ENCODE data around the gene GRIK3. TPM values are rescaled to one million over a fixed set of nuclear protein-coding genes. Genes with fewer than 3 reads are reported as not detected.
"Not testable (repeated sequence)": the region's sequence is repeated elsewhere in the genome, so short reads cannot be mapped to it uniquely, and the experiment has no call there.

GRIK3 gene
- total RNA-seq, 5 donors from 2014 or later (not counting 1 experiment from before 2014, with no cell fraction given): 0.03 TPM; not detected in 4

- no peaks in the 10 kb centered on the region for H3K4me1 Mint-ChIP-seq
Measured at GRCh38 chr1:36908096-36908495, 126.2 kb downstream of the GRIK3 start.

GRCh38 chr1:36906555-36906954 is 127.8 kb downstream of the GRIK3 start:
- H3K4me3 Mint-ChIP-seq: no peak overlapping the region
- H3K36me3 Mint-ChIP-seq: no peaks in the 10 kb centered on the region
- Histone ChIP-seq H3K4me3 (ENCODE audit: control insufficient read depth in 1 of 2, extremely low read depth in 1 of 2, low read length in 1 of 2) (no peak overlapping the region), H3K36me3 (ENCODE audit: control insufficient read depth in 2 of 2, extremely low read depth in 1 of 2, insufficient read depth in 1 of 2, low read length in 1 of 2) (no peaks in the 10 kb centered on the region), H3K4me1 (ENCODE audit: control insufficient read depth in 1 of 2, extremely low read depth in 1 of 2, insufficient read depth in 2 of 2, low read length in 2 of 2) (no peaks in the 10 kb centered on the region), H3K9me3 (no peaks in the 10 kb centered on the region), H3K27me3 (replicated peaks in 1 of 2; ENCODE audit: control insufficient read depth in 2 of 2, extremely low read depth in 1 of 2, insufficient read depth in 2 of 2, low read length in 1 of 2) (peaks cover 0 to 14% of the 10 kb centered on the region in 2 experiments), H3K27ac (ENCODE audit: low read length) (no peak overlapping the region)
- 60% methylated on average over 1 of the region's 3 CpGs for WGBS (ENCODE audit: insufficient coverage)
- no peak for ATAC-seq (replicated peaks in 1 of 4)
- CTCF ChIA-PET: no interaction called here
- POLR2A ChIA-PET: no interaction called here
- peaks cover 12 to 15% of the 10 kb centered on the region in 2 donors for H3K27me3 Mint-ChIP-seq
- H3K27ac Mint-ChIP-seq: no peak overlapping the region
- no peak for DNase-seq
- H3K9me3 Mint-ChIP-seq: peaks cover 0 to 2% (median 0%) of the 10 kb centered on the region in 3 donors
- H3K4me1 Mint-ChIP-seq: no peaks in the 10 kb centered on the region

More at GRCh38 chr1:36908096-36908495, 126.2 kb downstream of the GRIK3 start:
- Mint-ChIP-seq H3K27ac (no peak overlapping the region), H3K4me3 (no peak overlapping the region), H3K27me3 (peaks cover 19 to 21% of the 10 kb centered on the region in 2 donors), H3K9me3 (no peaks in the 10 kb centered on the region), H3K36me3 (no peaks in the 10 kb centered on the region)
- Histone ChIP-seq H3K4me1 (ENCODE audit: control insufficient read depth in 1 of 2, extremely low read depth in 1 of 2, insufficient read depth in 2 of 2, low read length in 2 of 2) (no peaks in the 10 kb centered on the region), H3K27me3 (replicated peaks in 1 of 2; ENCODE audit: control insufficient read depth in 2 of 2, extremely low read depth in 1 of 2, insufficient read depth in 2 of 2, low read length in 1 of 2) (peaks cover 0 to 29% of the 10 kb centered on the region in 2 experiments), H3K36me3 (ENCODE audit: control insufficient read depth in 2 of 2, extremely low read depth in 1 of 2, insufficient read depth in 1 of 2, low read length in 1 of 2) (no peaks in the 10 kb centered on the region), H3K4me3 (ENCODE audit: control insufficient read depth in 1 of 2, extremely low read depth in 1 of 2, low read length in 1 of 2) (no peak overlapping the region), H3K27ac (ENCODE audit: low read length) (no peak overlapping the region), H3K9me3 (no peaks in the 10 kb centered on the region)
- 80% methylated on average over 1 of the region's 3 CpGs for WGBS (ENCODE audit: insufficient coverage)
- ChIA-PET POLR2A (no interaction called here), CTCF (no interaction called here)
- no peak for ATAC-seq (replicated peaks in 1 of 4)
- DNase-seq: no peak

- ATAC-seq (replicated peaks in 1 of 4) (no peak), DNase-seq (no peak)
- H3K27me3 ChIP-seq (replicated peaks in 1 of 2; ENCODE audit: control insufficient read depth in 2 of 2, extremely low read depth in 1 of 2, insufficient read depth in 2 of 2, low read length in 1 of 2): peaks cover 0 to 8% of the 10 kb centered on the region in 2 experiments
- WGBS (ENCODE audit: insufficient coverage): 74% methylated on average over 2 of the region's 3 CpGs
- Mint-ChIP-seq H3K36me3 (no peaks in the 10 kb centered on the region), H3K27ac (no peak overlapping the region), H3K9me3 (peaks cover 0 to 4% (median 0%) of the 10 kb centered on the region in 3 donors), H3K4me1 (no peaks in the 10 kb centered on the region), H3K27me3 (peaks cover 10 to 11% of the 10 kb centered on the region in 2 donors), H3K4me3 (no peak overlapping the region)
- CTCF ChIA-PET: no interaction called here
- no peak overlapping the region for H3K27ac ChIP-seq (ENCODE audit: low read length)
- POLR2A ChIA-PET: no interaction called here
- H3K4me3 ChIP-seq (ENCODE audit: control insufficient read depth in 1 of 2, extremely low read depth in 1 of 2, low read length in 1 of 2): no peak overlapping the region
- H3K9me3 ChIP-seq: no peaks in the 10 kb centered on the region
- H3K36me3 ChIP-seq (ENCODE audit: control insufficient read depth in 2 of 2, extremely low read depth in 1 of 2, insufficient read depth in 1 of 2, low read length in 1 of 2): no peaks in the 10 kb centered on the region
- H3K4me1 ChIP-seq (ENCODE audit: control insufficient read depth in 1 of 2, extremely low read depth in 1 of 2, insufficient read depth in 2 of 2, low read length in 2 of 2): no peaks in the 10 kb centered on the region
Measured at GRCh38 chr1:36905941-36906340, 128.4 kb downstream of the GRIK3 start.

DNA sequence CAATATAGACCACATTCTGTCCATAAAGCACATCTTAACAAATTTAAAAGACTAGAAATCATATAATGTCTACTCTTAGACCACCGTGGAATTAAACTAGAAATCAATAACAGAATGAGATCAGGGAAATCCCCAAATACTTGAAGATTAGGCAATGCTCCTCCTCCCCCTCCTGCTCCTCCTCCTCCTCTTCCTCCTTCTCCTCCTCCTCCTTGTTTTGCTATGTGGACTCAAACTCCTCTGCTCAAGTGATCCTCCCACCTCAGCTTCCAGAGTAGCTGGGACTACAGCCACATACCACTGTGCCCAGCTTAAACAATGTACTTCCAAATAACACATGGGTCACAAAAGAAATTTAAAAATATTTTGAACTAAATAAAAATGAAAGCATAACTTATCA is 134.2 kb downstream of the GRIK3 start:
- CTCF ChIA-PET: no interaction called here
- H3K4me3 Mint-ChIP-seq: no peak overlapping the region
- peaks cover 2% of the 10 kb centered on the region for H3K9me3 ChIP-seq

DNA sequence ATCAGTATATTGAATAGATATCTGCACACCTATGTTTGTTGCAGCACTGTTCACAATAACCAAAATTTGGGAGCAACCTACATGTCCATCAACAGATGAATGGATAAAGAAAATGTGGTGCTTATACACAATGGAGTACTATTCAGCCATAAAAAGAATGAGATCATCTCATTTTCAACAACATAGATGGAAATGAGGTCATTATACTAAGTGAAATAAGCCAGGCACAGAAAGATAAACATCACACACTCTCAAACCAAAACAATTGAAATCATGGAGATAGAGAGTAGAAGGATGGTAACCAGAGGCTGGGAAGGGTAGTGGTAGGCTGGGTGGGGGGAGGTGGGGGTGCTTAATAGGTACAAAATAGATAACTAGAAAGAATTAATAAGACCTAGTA is 136.5 kb downstream of the GRIK3 start:
- H3K27ac ChIP-seq (ENCODE audit: low read length); H3K4me3 Mint-ChIP-seq; H3K36me3 ChIP-seq (ENCODE audit: control insufficient read depth in 2 of 2, extremely low read depth in 1 of 2, insufficient read depth in 1 of 2, low read length in 1 of 2); H3K4me1 Mint-ChIP-seq; H3K27me3 ChIP-seq (replicated peaks in 1 of 2; ENCODE audit: control insufficient read depth in 2 of 2, extremely low read depth in 1 of 2, insufficient read depth in 2 of 2, low read length in 1 of 2); H3K4me1 ChIP-seq (ENCODE audit: control insufficient read depth in 1 of 2, extremely low read depth in 1 of 2, insufficient read depth in 2 of 2, low read length in 2 of 2); DNase-seq; POLR2A ChIA-PET; CTCF ChIA-PET; H3K27me3 Mint-ChIP-seq; H3K9me3 ChIP-seq; H3K4me3 ChIP-seq (ENCODE audit: control insufficient read depth in 1 of 2, extremely low read depth in 1 of 2, low read length in 1 of 2); H3K27ac Mint-ChIP-seq; H3K36me3 Mint-ChIP-seq; ATAC-seq (replicated peaks in 1 of 4): not testable (repeated sequence)
- peaks cover 0 to 12% (median 3%) of the 10 kb centered on the region in 3 donors for H3K9me3 Mint-ChIP-seq

More for the DNA sequence above, 134.2 kb downstream of the GRIK3 start:
- Histone ChIP-seq H3K4me3 (ENCODE audit: control insufficient read depth in 1 of 2, extremely low read depth in 1 of 2, low read length in 1 of 2) (no peak overlapping the region), H3K27ac (ENCODE audit: low read length) (no peak overlapping the region), H3K27me3 (replicated peaks in 1 of 2; ENCODE audit: control insufficient read depth in 2 of 2, extremely low read depth in 1 of 2, insufficient read depth in 2 of 2, low read length in 1 of 2) (no peaks in the 10 kb centered on the region), H3K4me1 (ENCODE audit: control insufficient read depth in 1 of 2, extremely low read depth in 1 of 2, insufficient read depth in 2 of 2, low read length in 2 of 2) (no peaks in the 10 kb centered on the region), H3K36me3 (ENCODE audit: control insufficient read depth in 2 of 2, extremely low read depth in 1 of 2, insufficient read depth in 1 of 2, low read length in 1 of 2) (no peaks in the 10 kb centered on the region)
- peaks cover 3 to 8% of the 10 kb centered on the region in 2 donors for H3K27me3 Mint-ChIP-seq
- no peaks in the 10 kb centered on the region for H3K4me1 Mint-ChIP-seq
- DNase-seq: no peak
- no peak overlapping the region for H3K27ac Mint-ChIP-seq
- H3K9me3 Mint-ChIP-seq: peaks cover 0 to 12% (median 3%) of the 10 kb centered on the region in 3 donors
- POLR2A ChIA-PET: no interaction called here
- 71% methylated on average over 1 of the region's 1 CpG for WGBS (ENCODE audit: insufficient coverage)
- no peaks in the 10 kb centered on the region for H3K36me3 Mint-ChIP-seq
- no peak for ATAC-seq (replicated peaks in 1 of 4)

DNA sequence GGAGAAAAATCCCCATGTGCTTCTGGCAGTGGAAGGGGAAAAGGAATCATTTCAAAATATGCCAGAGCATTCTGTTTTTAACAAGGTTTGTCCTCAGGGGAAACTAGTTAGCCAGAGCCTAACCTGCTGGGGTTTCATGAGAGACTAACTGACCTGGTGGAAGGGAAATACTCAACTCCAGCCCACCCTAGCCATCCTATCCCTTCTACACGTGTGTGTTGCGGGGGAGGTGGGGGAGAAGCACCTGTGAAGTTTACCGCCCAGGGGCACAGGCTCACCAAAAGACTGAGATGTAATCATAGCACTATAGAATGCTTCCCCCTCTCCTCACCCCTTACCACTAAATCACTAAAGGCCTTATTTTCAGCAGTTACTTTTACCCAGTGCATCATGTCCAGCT is 139.5 kb downstream of the GRIK3 start:
- Histone ChIP-seq H3K36me3 (ENCODE audit: control insufficient read depth in 2 of 2, extremely low read depth in 1 of 2, insufficient read depth in 1 of 2, low read length in 1 of 2) (no peaks in the 10 kb centered on the region), H3K27me3 (replicated peaks in 1 of 2; ENCODE audit: control insufficient read depth in 2 of 2, extremely low read depth in 1 of 2, insufficient read depth in 2 of 2, low read length in 1 of 2) (peaks cover 0 to 15% of the 10 kb centered on the region in 2 experiments), H3K4me1 (ENCODE audit: control insufficient read depth in 1 of 2, extremely low read depth in 1 of 2, insufficient read depth in 2 of 2, low read length in 2 of 2) (no peaks in the 10 kb centered on the region), H3K27ac (ENCODE audit: low read length) (no peak overlapping the region), H3K4me3 (ENCODE audit: control insufficient read depth in 1 of 2, extremely low read depth in 1 of 2, low read length in 1 of 2) (no peak overlapping the region), H3K9me3 (peaks cover 2% of the 10 kb centered on the region)
- CTCF ChIA-PET: no interaction called here
- POLR2A ChIA-PET: no interaction called here
- Mint-ChIP-seq H3K9me3 (peaks cover 0 to 8% (median 3%) of the 10 kb centered on the region in 3 donors), H3K4me3 (no peak overlapping the region), H3K27ac (no peak overlapping the region), H3K27me3 (peaks cover 4 to 5% of the 10 kb centered on the region in 2 donors), H3K4me1 (no peaks in the 10 kb centered on the region), H3K36me3 (no peaks in the 10 kb centered on the region)
- ATAC-seq (replicated peaks in 1 of 4) (no peak), DNase-seq (no peak)
- WGBS (ENCODE audit: insufficient coverage): 100% methylated on average over 1 of the region's 3 CpGs

DNA sequence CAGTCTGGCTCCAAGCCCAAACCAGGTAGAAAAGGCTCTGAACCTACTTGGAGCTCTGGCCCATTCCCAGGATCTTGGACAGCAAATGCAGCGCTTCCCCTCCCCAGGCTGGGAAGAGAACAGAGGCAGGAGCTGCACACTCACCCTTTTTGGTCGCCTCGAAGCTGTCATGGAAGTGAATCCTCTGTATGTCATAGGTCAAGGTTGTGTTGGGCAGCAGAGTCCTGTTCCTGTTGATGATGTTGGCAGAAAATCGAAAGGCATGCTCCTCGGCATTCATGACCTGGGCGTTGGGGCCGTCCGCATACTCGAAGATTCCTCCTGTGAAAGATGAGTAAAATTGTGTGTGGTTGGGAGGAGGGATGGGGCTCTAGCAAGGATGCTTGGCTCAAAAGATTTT is 143.5 kb downstream of the GRIK3 start:
- H3K36me3 Mint-ChIP-seq: no peaks in the 10 kb centered on the region

More for the DNA sequence above, 143.5 kb downstream of the GRIK3 start:
- Histone ChIP-seq H3K36me3 (ENCODE audit: control insufficient read depth in 2 of 2, extremely low read depth in 1 of 2, insufficient read depth in 1 of 2, low read length in 1 of 2) (no peaks in the 10 kb centered on the region), H3K4me3 (ENCODE audit: control insufficient read depth in 1 of 2, extremely low read depth in 1 of 2, low read length in 1 of 2) (no peak overlapping the region), H3K27ac (ENCODE audit: low read length) (no peak overlapping the region), H3K4me1 (ENCODE audit: control insufficient read depth in 1 of 2, extremely low read depth in 1 of 2, insufficient read depth in 2 of 2, low read length in 2 of 2) (no peaks in the 10 kb centered on the region), H3K27me3 (replicated peaks in 1 of 2; ENCODE audit: control insufficient read depth in 2 of 2, extremely low read depth in 1 of 2, insufficient read depth in 2 of 2, low read length in 1 of 2) (peaks cover 0 to 29% of the 10 kb centered on the region in 2 experiments), H3K9me3 (no peaks in the 10 kb centered on the region)
- ChIA-PET CTCF (no interaction called here), POLR2A (no interaction called here)
- Mint-ChIP-seq H3K4me1 (no peaks in the 10 kb centered on the region), H3K9me3 (no peaks in the 10 kb centered on the region), H3K27me3 (peaks cover 18 to 24% of the 10 kb centered on the region in 2 donors), H3K27ac (no peak overlapping the region), H3K4me3 (no peak overlapping the region)
- 85% methylated on average over 9 of the region's 9 CpGs for WGBS (ENCODE audit: insufficient coverage)
- ATAC-seq (replicated peaks in 1 of 4) (no peak), DNase-seq (no peak)

All from T-cell (primary cell).